ENCODE data around the gene HSD17B12. TPM values are rescaled to one million over a fixed set of nuclear protein-coding genes. Genes with fewer than 3 reads are reported as not detected.
A peak's percentile ranks its signal among the peaks of the same experiment; 100 is the strongest.

The HSD17B12 gene
- total and polyA plus RNA-seq, 7 experiments from 2014 or later = 20.3 to 39.5 (median 24.7) TPM

- no peaks in the 10 kb centered on the region for H3K9me3 ChIP-seq (ENCODE audit: control insufficient read depth in 2 of 3, low read length in 3 of 3)
- no peaks in the 10 kb centered on the region for H3K4me1 ChIP-seq (ENCODE audit: control insufficient read depth in 2 of 2, insufficient read depth in 2 of 2, low read length in 2 of 2)
- DNase-seq (no peak), ATAC-seq (no peak)
- Mint-ChIP-seq H3K27ac (peak overlapping the region in 1 of 9 donors; percentile 32), H3K4me1 (peaks cover 4 to 34% (median 26%) of the 10 kb centered on the region in 7 donors), H3K9me3 (no peaks in the 10 kb centered on the region), H3K36me3 (peaks cover 16 to 74% (median 49%) of the 10 kb centered on the region in 5 donors), H3K4me3 (no peak overlapping the region), H3K27me3 (no peaks in the 10 kb centered on the region)
- ChIA-PET POLR2A (no interaction called here), CTCF (no interaction called here)
- H3K27ac ChIP-seq (ENCODE audit: low read depth, low read length) = no peak overlapping the region
- peaks cover 14 to 72% (median 18%) of the 10 kb centered on the region in 3 experiments for H3K36me3 ChIP-seq (ENCODE audit: control insufficient read depth in 2 of 3, insufficient read depth in 3 of 3, low read length in 3 of 3)
- no peaks in the 10 kb centered on the region for H3K27me3 ChIP-seq (ENCODE audit: control insufficient read depth in 2 of 2, insufficient read depth in 2 of 2, low read length in 2 of 2)
- H3K4me3 ChIP-seq (ENCODE audit: low read length) = no peak overlapping the region
- intact Hi-C loops (cut with micrococcal nuclease) = no loop called here
Observed at GRCh38 chr11:43903969-43904368, 223.4 kb downstream of the HSD17B12 start.

- Mint-ChIP-seq H3K27me3 (no peaks in the 10 kb centered on the region), H3K36me3 (peaks cover 17 to 76% (median 48%) of the 10 kb centered on the region in 5 donors), H3K4me3 (no peak overlapping the region), H3K27ac (peak overlapping the region in 1 of 9 donors; percentile 58), H3K9me3 (no peaks in the 10 kb centered on the region), H3K4me1 (peaks cover 4 to 34% (median 28%) of the 10 kb centered on the region in 7 donors)
- POLR2A ChIA-PET = no interaction called here
- DNase-seq (no peak), ATAC-seq (no peak)
- Histone ChIP-seq H3K9me3 (ENCODE audit: control insufficient read depth in 2 of 3, low read length in 3 of 3) (no peaks in the 10 kb centered on the region), H3K4me3 (ENCODE audit: low read length) (no peak overlapping the region), H3K4me1 (ENCODE audit: control insufficient read depth in 2 of 2, insufficient read depth in 2 of 2, low read length in 2 of 2) (no peaks in the 10 kb centered on the region), H3K27me3 (ENCODE audit: control insufficient read depth in 2 of 2, insufficient read depth in 2 of 2, low read length in 2 of 2) (no peaks in the 10 kb centered on the region), H3K36me3 (ENCODE audit: control insufficient read depth in 2 of 3, insufficient read depth in 3 of 3, low read length in 3 of 3) (peaks cover 14 to 73% (median 15%) of the 10 kb centered on the region in 3 experiments), H3K27ac (ENCODE audit: low read depth, low read length) (no peak overlapping the region)
- CTCF ChIA-PET = no interaction called here
- intact Hi-C loops (cut with micrococcal nuclease) = no loop called here
Observed at GRCh38 chr11:43904742-43905535, 224.4 kb downstream of the HSD17B12 start.

- ChIA-PET POLR2A (no interaction called here), CTCF (no interaction called here)
- H3K27me3 Mint-ChIP-seq = no peaks in the 10 kb centered on the region
- H3K4me1 Mint-ChIP-seq = peaks cover 4 to 37% (median 28%) of the 10 kb centered on the region in 7 donors
- intact Hi-C loops (cut with micrococcal nuclease) = no loop called here
- H3K27ac ChIP-seq (ENCODE audit: low read depth, low read length) = no peak overlapping the region
- ATAC-seq (no peak), DNase-seq (no peak)
- H3K36me3 ChIP-seq (ENCODE audit: control insufficient read depth in 2 of 3, insufficient read depth in 3 of 3, low read length in 3 of 3) = peaks cover 9 to 77% (median 20%) of the 10 kb centered on the region in 3 experiments
- H3K4me3 ChIP-seq (ENCODE audit: low read length) = no peak overlapping the region
- no peaks in the 10 kb centered on the region for H3K9me3 Mint-ChIP-seq
- H3K36me3 Mint-ChIP-seq = peaks cover 17 to 81% (median 53%) of the 10 kb centered on the region in 5 donors
- H3K4me1 ChIP-seq (ENCODE audit: control insufficient read depth in 2 of 2, insufficient read depth in 2 of 2, low read length in 2 of 2) = no peaks in the 10 kb centered on the region
- no peaks in the 10 kb centered on the region for H3K9me3 ChIP-seq (ENCODE audit: control insufficient read depth in 2 of 3, low read length in 3 of 3)
- H3K27me3 ChIP-seq (ENCODE audit: control insufficient read depth in 2 of 2, insufficient read depth in 2 of 2, low read length in 2 of 2) = no peaks in the 10 kb centered on the region
- peak overlapping the region in 1 of 9 donors; percentile 58 for H3K27ac Mint-ChIP-seq
- H3K4me3 Mint-ChIP-seq = no peak overlapping the region
Observed at GRCh38 chr11:43905813-43906241, 225.3 kb downstream of the HSD17B12 start.

Other genes starting within 250 kb of the HSD17B12 start
- 10 to 100 TPM; 28.9 to 32.8 (median 30.2) TPM for gene ALKBH3, start 200.1 kb downstream of the HSD17B12 start, total RNA-seq
- gene ALKBH3, start 200.1 kb downstream of the HSD17B12 start, polyA plus RNA-seq = 10 to 100 TPM; 39.1 to 43.2 TPM